VCaP (cell line): ENCODE measurements around the gene SAAL1.

Source experiments
- H3K27ac ChIP-seq: fragments of 450-650 bp; 2 replicates; pipeline ENCODE4 v1.5.1; 2017
- CTCF ChIP-seq: fragments of 450-650 bp; conservative IDR thresholded peaks from 2 replicates; pipeline ENCODE4 v1.5.1; 2017; ENCODE audit warnings: mild to moderate bottlenecking, moderate library complexity

Gene SAAL1

GRCh38 chr11:18046116-18046777 lies 59.6 kb downstream of the SAAL1 start, which contains the start of gene TPH1:
TPH1 (minus strand) TSS chr11:18046269; CDS start chr11:18040762, 5,507 bp downstream.
- H3K27ac ChIP-seq, result no peak within 1 kb of the TSS
- no peak for TF ChIP-seq CTCF

- TF ChIP-seq CTCF, result no peak
- no peak overlapping the region for H3K27ac ChIP-seq
Measured at GRCh38 chr11:18036456-18036855, 69.4 kb downstream of the SAAL1 start.
